ENCODE data around the gene TMEM184A.

Gene TMEM184A

GRCh38 chr7:1499367-1500029 lies 56.5 kb downstream of the TMEM184A start:
- Histone ChIP-seq H3K36me3 (ENCODE audit: control insufficient read depth, insufficient read depth, low read length) (peaks cover 16% of the 10 kb centered on the region), H3K27ac (ENCODE audit: insufficient read depth, low read depth, low read length, poor library complexity, severe bottlenecking) (no peak overlapping the region), H3K4me1 (ENCODE audit: control insufficient read depth, insufficient read depth, low read length) (peaks cover 9% of the 10 kb centered on the region), H3K9me3 (ENCODE audit: control insufficient read depth, low read length) (no peaks in the 10 kb centered on the region), H3K27me3 (ENCODE audit: control insufficient read depth, insufficient read depth, low read length, poor library complexity, severe bottlenecking) (no peaks in the 10 kb centered on the region), H3K4me3 (ENCODE audit: insufficient read depth, low read depth, low read length) (no peak overlapping the region)
- WGBS, 2 experiments: 96 to 97% methylated on average over 32 to 33 of the region's 33 CpGs

GRCh38 chr7:1498370-1499305 lies 57.4 kb downstream of the TMEM184A start:
- Histone ChIP-seq H3K4me3 (ENCODE audit: insufficient read depth, low read depth, low read length) (no peak overlapping the region), H3K27ac (ENCODE audit: insufficient read depth, low read depth, low read length, poor library complexity, severe bottlenecking) (no peak overlapping the region), H3K27me3 (ENCODE audit: control insufficient read depth, insufficient read depth, low read length, poor library complexity, severe bottlenecking) (no peaks in the 10 kb centered on the region), H3K4me1 (ENCODE audit: control insufficient read depth, insufficient read depth, low read length) (peaks cover 9% of the 10 kb centered on the region), H3K36me3 (ENCODE audit: control insufficient read depth, insufficient read depth, low read length) (peaks cover 22% of the 10 kb centered on the region), H3K9me3 (ENCODE audit: control insufficient read depth, low read length) (no peaks in the 10 kb centered on the region)
- WGBS, 2 experiments: 96% methylated on average over 55 to 58 of the region's 62 CpGs

- Histone ChIP-seq H3K27me3 (ENCODE audit: control insufficient read depth, insufficient read depth, low read length, poor library complexity, severe bottlenecking) (no peaks in the 10 kb centered on the region), H3K4me3 (ENCODE audit: insufficient read depth, low read depth, low read length) (no peak overlapping the region), H3K36me3 (ENCODE audit: control insufficient read depth, insufficient read depth, low read length) (peaks cover 17% of the 10 kb centered on the region), H3K27ac (ENCODE audit: insufficient read depth, low read depth, low read length, poor library complexity, severe bottlenecking) (no peak overlapping the region), H3K9me3 (ENCODE audit: control insufficient read depth, low read length) (no peaks in the 10 kb centered on the region), H3K4me1 (ENCODE audit: control insufficient read depth, insufficient read depth, low read length) (no peaks in the 10 kb centered on the region)
- WGBS, 2 experiments: 93 to 95% methylated on average over 37 of the region's 37 CpGs
Measured at GRCh38 chr7:1497293-1497927, 58.6 kb downstream of the TMEM184A start.

GRCh38 chr7:1496531-1497292 lies 59.3 kb downstream of the TMEM184A start:
- WGBS, 2 experiments: 94 to 95% methylated on average over 33 of the region's 33 CpGs
- Histone ChIP-seq H3K36me3 (ENCODE audit: control insufficient read depth, insufficient read depth, low read length) (peaks cover 19% of the 10 kb centered on the region), H3K27me3 (ENCODE audit: control insufficient read depth, insufficient read depth, low read length, poor library complexity, severe bottlenecking) (no peaks in the 10 kb centered on the region), H3K4me1 (ENCODE audit: control insufficient read depth, insufficient read depth, low read length) (no peaks in the 10 kb centered on the region), H3K27ac (ENCODE audit: insufficient read depth, low read depth, low read length, poor library complexity, severe bottlenecking) (no peak overlapping the region), H3K4me3 (ENCODE audit: insufficient read depth, low read depth, low read length) (no peak overlapping the region), H3K9me3 (ENCODE audit: control insufficient read depth, low read length) (no peaks in the 10 kb centered on the region)

GRCh38 chr7:1495564-1496242 lies 60.3 kb downstream of the TMEM184A start:
- WGBS, 2 experiments: 94% methylated on average over 34 of the region's 34 CpGs
- H3K27ac ChIP-seq (ENCODE audit: insufficient read depth, low read depth, low read length, poor library complexity, severe bottlenecking): no peak overlapping the region
- H3K27me3 ChIP-seq (ENCODE audit: control insufficient read depth, insufficient read depth, low read length, poor library complexity, severe bottlenecking): no peaks in the 10 kb centered on the region
- H3K4me1 ChIP-seq (ENCODE audit: control insufficient read depth, insufficient read depth, low read length): no peaks in the 10 kb centered on the region
- H3K4me3 ChIP-seq (ENCODE audit: insufficient read depth, low read depth, low read length): no peak overlapping the region
- peaks cover 22% of the 10 kb centered on the region for H3K36me3 ChIP-seq (ENCODE audit: control insufficient read depth, insufficient read depth, low read length)
- H3K9me3 ChIP-seq (ENCODE audit: control insufficient read depth, low read length): no peaks in the 10 kb centered on the region

- Histone ChIP-seq H3K4me3 (ENCODE audit: insufficient read depth, low read depth, low read length) (no peak overlapping the region), H3K27me3 (ENCODE audit: control insufficient read depth, insufficient read depth, low read length, poor library complexity, severe bottlenecking) (no peaks in the 10 kb centered on the region), H3K36me3 (ENCODE audit: control insufficient read depth, insufficient read depth, low read length) (peaks cover 17% of the 10 kb centered on the region), H3K9me3 (ENCODE audit: control insufficient read depth, low read length) (no peaks in the 10 kb centered on the region), H3K27ac (ENCODE audit: insufficient read depth, low read depth, low read length, poor library complexity, severe bottlenecking) (no peak overlapping the region), H3K4me1 (ENCODE audit: control insufficient read depth, insufficient read depth, low read length) (no peaks in the 10 kb centered on the region)
- 95 to 96% methylated on average over 27 of the region's 27 CpGs for WGBS, 2 experiments
Measured at GRCh38 chr7:1494866-1495563, 61.0 kb downstream of the TMEM184A start.

GRCh38 chr7:1494447-1494846 lies 61.6 kb downstream of the TMEM184A start:
- 93 to 94% methylated on average over 25 of the region's 25 CpGs for WGBS, 2 experiments
- Histone ChIP-seq H3K27me3 (ENCODE audit: control insufficient read depth, insufficient read depth, low read length, poor library complexity, severe bottlenecking) (no peaks in the 10 kb centered on the region), H3K9me3 (ENCODE audit: control insufficient read depth, low read length) (no peaks in the 10 kb centered on the region), H3K36me3 (ENCODE audit: control insufficient read depth, insufficient read depth, low read length) (peaks cover 17% of the 10 kb centered on the region), H3K27ac (ENCODE audit: insufficient read depth, low read depth, low read length, poor library complexity, severe bottlenecking) (no peak overlapping the region), H3K4me1 (ENCODE audit: control insufficient read depth, insufficient read depth, low read length) (no peaks in the 10 kb centered on the region), H3K4me3 (ENCODE audit: insufficient read depth, low read depth, low read length) (no peak overlapping the region)

- Histone ChIP-seq H3K27me3 (ENCODE audit: control insufficient read depth, insufficient read depth, low read length, poor library complexity, severe bottlenecking) (no peaks in the 10 kb centered on the region), H3K36me3 (ENCODE audit: control insufficient read depth, insufficient read depth, low read length) (peaks cover 17% of the 10 kb centered on the region), H3K9me3 (ENCODE audit: control insufficient read depth, low read length) (no peaks in the 10 kb centered on the region), H3K4me3 (ENCODE audit: insufficient read depth, low read depth, low read length) (no peak overlapping the region), H3K4me1 (ENCODE audit: control insufficient read depth, insufficient read depth, low read length) (no peaks in the 10 kb centered on the region), H3K27ac (ENCODE audit: insufficient read depth, low read depth, low read length, poor library complexity, severe bottlenecking) (no peak overlapping the region)
- WGBS, 2 experiments: 95 to 96% methylated on average over 26 of the region's 26 CpGs
Measured at GRCh38 chr7:1493571-1493970, 62.4 kb downstream of the TMEM184A start.

- Histone ChIP-seq H3K27ac (ENCODE audit: insufficient read depth, low read depth, low read length, poor library complexity, severe bottlenecking) (no peak overlapping the region), H3K9me3 (ENCODE audit: control insufficient read depth, low read length) (no peaks in the 10 kb centered on the region), H3K4me1 (ENCODE audit: control insufficient read depth, insufficient read depth, low read length) (no peaks in the 10 kb centered on the region), H3K36me3 (ENCODE audit: control insufficient read depth, insufficient read depth, low read length) (peaks cover 17% of the 10 kb centered on the region), H3K4me3 (ENCODE audit: insufficient read depth, low read depth, low read length) (no peak overlapping the region), H3K27me3 (ENCODE audit: control insufficient read depth, insufficient read depth, low read length, poor library complexity, severe bottlenecking) (no peaks in the 10 kb centered on the region)
- WGBS, 2 experiments: 96% methylated on average over 20 of the region's 20 CpGs
Measured at GRCh38 chr7:1493129-1493528, 62.9 kb downstream of the TMEM184A start.
